Measurements from ENCODE around the gene AGPAT3. TPM values are rescaled to one million over a fixed set of nuclear protein-coding genes. Genes with fewer than 3 reads are reported as not detected.
A peak's percentile ranks its signal among the peaks of the same experiment; 100 is the strongest.

AGPAT3 gene
- total and polyA plus RNA-seq, 10 of the 15 experiments (the other 5 are each of a cell fraction or from before 2014, with no cell fraction given) = 1.2 to 110 (median 30.8) TPM

DNA sequence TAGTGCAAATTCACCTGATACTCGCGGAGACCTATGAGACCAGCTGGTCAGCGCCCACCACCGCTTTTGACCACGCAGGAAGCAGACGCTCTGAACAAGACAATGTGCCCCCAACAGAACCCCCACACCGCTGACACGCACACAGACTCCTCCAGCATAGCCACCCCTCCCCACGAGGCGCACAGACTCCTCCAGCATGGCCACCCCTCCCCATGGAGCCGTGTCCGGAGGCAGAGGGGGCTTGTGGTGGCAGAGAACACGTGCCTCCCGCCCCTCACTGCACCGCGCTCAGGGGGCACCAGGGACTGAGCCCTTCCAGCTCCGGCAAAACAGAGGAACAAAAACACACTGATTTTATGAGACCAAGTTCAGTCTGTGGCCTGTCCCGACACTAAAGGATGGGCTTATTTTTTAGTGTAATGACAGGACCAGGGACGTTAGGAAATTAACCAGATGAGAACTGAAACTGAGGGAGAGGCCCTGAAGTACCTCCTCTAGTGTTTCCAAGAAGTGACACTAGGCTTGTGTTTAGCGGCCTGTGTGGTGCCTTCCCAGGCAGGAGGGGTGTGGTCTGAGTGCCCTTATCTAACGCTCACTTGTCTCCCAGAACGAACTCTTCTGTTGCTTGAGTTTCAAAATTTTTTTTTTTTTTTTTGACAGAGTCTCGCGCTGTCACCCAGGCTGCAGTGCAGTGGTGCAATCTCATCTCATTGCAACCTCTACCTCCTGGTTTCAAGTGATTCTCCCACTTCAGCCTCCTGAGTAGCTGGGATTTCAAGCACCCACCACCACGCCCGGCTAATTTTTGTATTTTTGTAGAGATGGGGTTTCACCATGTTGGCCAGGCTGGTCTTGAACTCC is 10.0 kb upstream of the AGPAT3 start (continued):
- TF ChIP-seq ZNF24 (IDR thresholded peaks at IDR 0.05) (no peak), NR2F1 (conservative IDR thresholded peaks at IDR 0.05) (no peak), POLR2AphosphoS5 (IDR thresholded peaks at IDR 0.05; ENCODE audit: low read length) (no peak), TARDBP (IDR thresholded peaks at IDR 0.05; ENCODE audit: borderline replicate concordance) (no peak), SIN3A (IDR thresholded peaks at IDR 0.05; ENCODE audit: low read depth, low read length) (no peak), STAT3 (IDR thresholded peaks at IDR 0.05; ENCODE audit: low read depth, low read length) (no peak), SMAD5 (IDR thresholded peaks at IDR 0.05; ENCODE audit: low read depth) (no peak), ETV6 (conservative IDR thresholded peaks at IDR 0.05 in 1 of 2, IDR thresholded peaks at IDR 0.05 in 1 of 2; ENCODE audit: borderline replicate concordance in 1 of 2, low read depth in 1 of 2) (0 out of 4 replicates have a peak, but pooled peaks of 1 of the 2 experiments have one; percentile 23), ZNF207 (IDR thresholded peaks at IDR 0.05; ENCODE audit: borderline replicate concordance) (no peak), RAD21 (IDR thresholded peaks at IDR 0.05; ENCODE audit: insufficient read depth, low read depth, low read length) (no peak)
- TF ChIP-seq, protein P1, sequence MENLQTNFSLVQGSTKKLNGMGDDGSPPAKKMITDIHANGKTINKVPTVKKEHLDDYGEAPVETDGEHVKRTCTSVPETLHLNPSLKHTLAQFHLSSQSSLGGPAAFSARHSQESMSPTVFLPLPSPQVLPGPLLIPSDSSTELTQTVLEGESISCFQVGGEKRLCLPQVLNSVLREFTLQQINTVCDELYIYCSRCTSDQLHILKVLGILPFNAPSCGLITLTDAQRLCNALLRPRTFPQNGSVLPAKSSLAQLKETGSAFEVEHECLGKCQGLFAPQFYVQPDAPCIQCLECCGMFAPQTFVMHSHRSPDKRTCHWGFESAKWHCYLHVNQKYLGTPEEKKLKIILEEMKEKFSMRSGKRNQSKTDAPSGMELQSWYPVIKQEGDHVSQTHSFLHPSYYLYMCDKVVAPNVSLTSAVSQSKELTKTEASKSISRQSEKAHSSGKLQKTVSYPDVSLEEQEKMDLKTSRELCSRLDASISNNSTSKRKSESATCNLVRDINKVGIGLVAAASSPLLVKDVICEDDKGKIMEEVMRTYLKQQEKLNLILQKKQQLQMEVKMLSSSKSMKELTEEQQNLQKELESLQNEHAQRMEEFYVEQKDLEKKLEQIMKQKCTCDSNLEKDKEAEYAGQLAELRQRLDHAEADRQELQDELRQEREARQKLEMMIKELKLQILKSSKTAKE (IDR thresholded peaks at IDR 0.05; ENCODE audit: low read depth, poor library complexity, severe bottlenecking) = no peak
- TF ChIP-seq, protein P2, sequence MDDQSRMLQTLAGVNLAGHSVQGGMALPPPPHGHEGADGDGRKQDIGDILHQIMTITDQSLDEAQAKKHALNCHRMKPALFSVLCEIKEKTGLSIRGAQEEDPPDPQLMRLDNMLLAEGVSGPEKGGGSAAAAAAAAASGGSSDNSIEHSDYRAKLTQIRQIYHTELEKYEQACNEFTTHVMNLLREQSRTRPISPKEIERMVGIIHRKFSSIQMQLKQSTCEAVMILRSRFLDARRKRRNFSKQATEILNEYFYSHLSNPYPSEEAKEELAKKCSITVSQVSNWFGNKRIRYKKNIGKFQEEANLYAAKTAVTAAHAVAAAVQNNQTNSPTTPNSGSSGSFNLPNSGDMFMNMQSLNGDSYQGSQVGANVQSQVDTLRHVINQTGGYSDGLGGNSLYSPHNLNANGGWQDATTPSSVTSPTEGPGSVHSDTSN (IDR thresholded peaks at IDR 0.05; ENCODE audit: insufficient replicate concordance, low read depth, low read length) = no peak
- TF ChIP-seq, protein P3, sequence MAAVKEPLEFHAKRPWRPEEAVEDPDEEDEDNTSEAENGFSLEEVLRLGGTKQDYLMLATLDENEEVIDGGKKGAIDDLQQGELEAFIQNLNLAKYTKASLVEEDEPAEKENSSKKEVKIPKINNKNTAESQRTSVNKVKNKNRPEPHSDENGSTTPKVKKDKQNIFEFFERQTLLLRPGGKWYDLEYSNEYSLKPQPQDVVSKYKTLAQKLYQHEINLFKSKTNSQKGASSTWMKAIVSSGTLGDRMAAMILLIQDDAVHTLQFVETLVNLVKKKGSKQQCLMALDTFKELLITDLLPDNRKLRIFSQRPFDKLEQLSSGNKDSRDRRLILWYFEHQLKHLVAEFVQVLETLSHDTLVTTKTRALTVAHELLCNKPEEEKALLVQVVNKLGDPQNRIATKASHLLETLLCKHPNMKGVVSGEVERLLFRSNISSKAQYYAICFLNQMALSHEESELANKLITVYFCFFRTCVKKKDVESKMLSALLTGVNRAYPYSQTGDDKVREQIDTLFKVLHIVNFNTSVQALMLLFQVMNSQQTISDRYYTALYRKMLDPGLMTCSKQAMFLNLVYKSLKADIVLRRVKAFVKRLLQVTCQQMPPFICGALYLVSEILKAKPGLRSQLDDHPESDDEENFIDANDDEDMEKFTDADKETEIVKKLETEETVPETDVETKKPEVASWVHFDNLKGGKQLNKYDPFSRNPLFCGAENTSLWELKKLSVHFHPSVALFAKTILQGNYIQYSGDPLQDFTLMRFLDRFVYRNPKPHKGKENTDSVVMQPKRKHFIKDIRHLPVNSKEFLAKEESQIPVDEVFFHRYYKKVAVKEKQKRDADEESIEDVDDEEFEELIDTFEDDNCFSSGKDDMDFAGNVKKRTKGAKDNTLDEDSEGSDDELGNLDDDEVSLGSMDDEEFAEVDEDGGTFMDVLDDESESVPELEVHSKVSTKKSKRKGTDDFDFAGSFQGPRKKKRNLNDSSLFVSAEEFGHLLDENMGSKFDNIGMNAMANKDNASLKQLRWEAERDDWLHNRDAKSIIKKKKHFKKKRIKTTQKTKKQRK (IDR thresholded peaks at IDR 0.05; ENCODE audit: low read depth, low read length) = no peak
- TF ChIP-seq, protein P4, sequence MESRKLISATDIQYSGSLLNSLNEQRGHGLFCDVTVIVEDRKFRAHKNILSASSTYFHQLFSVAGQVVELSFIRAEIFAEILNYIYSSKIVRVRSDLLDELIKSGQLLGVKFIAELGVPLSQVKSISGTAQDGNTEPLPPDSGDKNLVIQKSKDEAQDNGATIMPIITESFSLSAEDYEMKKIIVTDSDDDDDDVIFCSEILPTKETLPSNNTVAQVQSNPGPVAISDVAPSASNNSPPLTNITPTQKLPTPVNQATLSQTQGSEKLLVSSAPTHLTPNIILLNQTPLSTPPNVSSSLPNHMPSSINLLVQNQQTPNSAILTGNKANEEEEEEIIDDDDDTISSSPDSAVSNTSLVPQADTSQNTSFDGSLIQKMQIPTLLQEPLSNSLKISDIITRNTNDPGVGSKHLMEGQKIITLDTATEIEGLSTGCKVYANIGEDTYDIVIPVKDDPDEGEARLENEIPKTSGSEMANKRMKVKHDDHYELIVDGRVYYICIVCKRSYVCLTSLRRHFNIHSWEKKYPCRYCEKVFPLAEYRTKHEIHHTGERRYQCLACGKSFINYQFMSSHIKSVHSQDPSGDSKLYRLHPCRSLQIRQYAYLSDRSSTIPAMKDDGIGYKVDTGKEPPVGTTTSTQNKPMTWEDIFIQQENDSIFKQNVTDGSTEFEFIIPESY (IDR thresholded peaks at IDR 0.05) = no peak
- TF ChIP-seq, protein P5, sequence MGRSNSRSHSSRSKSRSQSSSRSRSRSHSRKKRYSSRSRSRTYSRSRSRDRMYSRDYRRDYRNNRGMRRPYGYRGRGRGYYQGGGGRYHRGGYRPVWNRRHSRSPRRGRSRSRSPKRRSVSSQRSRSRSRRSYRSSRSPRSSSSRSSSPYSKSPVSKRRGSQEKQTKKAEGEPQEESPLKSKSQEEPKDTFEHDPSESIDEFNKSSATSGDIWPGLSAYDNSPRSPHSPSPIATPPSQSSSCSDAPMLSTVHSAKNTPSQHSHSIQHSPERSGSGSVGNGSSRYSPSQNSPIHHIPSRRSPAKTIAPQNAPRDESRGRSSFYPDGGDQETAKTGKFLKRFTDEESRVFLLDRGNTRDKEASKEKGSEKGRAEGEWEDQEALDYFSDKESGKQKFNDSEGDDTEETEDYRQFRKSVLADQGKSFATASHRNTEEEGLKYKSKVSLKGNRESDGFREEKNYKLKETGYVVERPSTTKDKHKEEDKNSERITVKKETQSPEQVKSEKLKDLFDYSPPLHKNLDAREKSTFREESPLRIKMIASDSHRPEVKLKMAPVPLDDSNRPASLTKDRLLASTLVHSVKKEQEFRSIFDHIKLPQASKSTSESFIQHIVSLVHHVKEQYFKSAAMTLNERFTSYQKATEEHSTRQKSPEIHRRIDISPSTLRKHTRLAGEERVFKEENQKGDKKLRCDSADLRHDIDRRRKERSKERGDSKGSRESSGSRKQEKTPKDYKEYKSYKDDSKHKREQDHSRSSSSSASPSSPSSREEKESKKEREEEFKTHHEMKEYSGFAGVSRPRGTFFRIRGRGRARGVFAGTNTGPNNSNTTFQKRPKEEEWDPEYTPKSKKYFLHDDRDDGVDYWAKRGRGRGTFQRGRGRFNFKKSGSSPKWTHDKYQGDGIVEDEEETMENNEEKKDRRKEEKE (IDR thresholded peaks at IDR 0.05) = no peak
